ENCODE results near the gene CPPED1.

- TF ChIP-seq CTCF (IDR thresholded peaks at IDR 0.05; ENCODE audit: low read depth, low read length, poor library complexity, severe bottlenecking) = no peak
- TF ChIP-seq EZH2phosphoT487 (IDR thresholded peaks at IDR 0.05; ENCODE audit: borderline replicate concordance, low read length) = no peak
Observed at GRCh38 chr16:12781777-12782176, 21.9 kb downstream of the CPPED1 start.
